COLO668 (cell line): ENCODE data around the gene CDK5.
"Not testable (repeated sequence)": the region's sequence is repeated elsewhere in the genome, so short reads cannot be mapped to it uniquely, and the experiment has no call there.

Experiments used
- DNase-seq: peaks from one replicate; lab custom pipeline; 2025; ENCODE audit not compliant: unreplicated experiment; lab: John Stamatoyannopoulos, UW

The CDK5 gene

GRCh38 chr7:151017370-151017952 is 40.2 kb downstream of the CDK5 start:
- DNase-seq = no peak

- DNase-seq = no peak
These were observed 40.8 kb downstream of the CDK5 start for GRCh38 chr7:151016942-151017341.

- DNase-seq = no peak
These were observed 41.2 kb downstream of the CDK5 start for GRCh38 chr7:151016505-151016904.

- DNase-seq = no peak
These were observed 41.7 kb downstream of the CDK5 start for GRCh38 chr7:151015967-151016366.

GRCh38 chr7:151014950-151015349 is 42.7 kb downstream of the CDK5 start:
- peak; percentile 25 for DNase-seq

GRCh38 chr7:151013733-151014497 is 43.8 kb downstream of the CDK5 start:
- no peak for DNase-seq

- DNase-seq = no peak
These were observed 44.4 kb downstream of the CDK5 start for GRCh38 chr7:151013356-151013732.

GRCh38 chr7:151012911-151013347 is 44.8 kb downstream of the CDK5 start:
- peak; percentile 23 for DNase-seq

- no peak for DNase-seq
These were observed 45.5 kb downstream of the CDK5 start for GRCh38 chr7:151012031-151012692.

- not testable (repeated sequence) for DNase-seq
These were observed 46.1 kb downstream of the CDK5 start for GRCh38 chr7:151011616-151012015.

GRCh38 chr7:151011097-151011409 is 46.6 kb downstream of the CDK5 start:
- no peak for DNase-seq

GRCh38 chr7:151010307-151011096 is 47.2 kb downstream of the CDK5 start:
- no peak for DNase-seq

- DNase-seq = no peak
These were observed 47.7 kb downstream of the CDK5 start for GRCh38 chr7:151010037-151010306.

GRCh38 chr7:151009327-151010036 is 48.2 kb downstream of the CDK5 start:
- DNase-seq = no peak

GRCh38 chr7:151008511-151009323 is 49.0 kb downstream of the CDK5 start:
- DNase-seq = peak; percentile 18

- DNase-seq = no peak
These were observed 49.6 kb downstream of the CDK5 start for GRCh38 chr7:151008143-151008510.

- no peak for DNase-seq
These were observed 50.2 kb downstream of the CDK5 start for GRCh38 chr7:151007469-151007898.

GRCh38 chr7:151006590-151007300 is 51.0 kb downstream of the CDK5 start:
- no peak for DNase-seq

GRCh38 chr7:151005566-151005965 is 52.1 kb downstream of the CDK5 start:
- no peak for DNase-seq
